Measurements from ENCODE around the gene GPC5.

The GPC5 gene

GRCh38 chr13:91902291-91902690 is 503.9 kb downstream of the GPC5 start:
- DNase-seq (ENCODE audit: low read depth), result no peak
- TF ChIP-seq CTCF (conservative IDR thresholded peaks at IDR 0.05; ENCODE audit: control insufficient read depth, insufficient read depth, low read depth, low read length), result no peak

GRCh38 chr13:91904005-91904404 is 505.6 kb downstream of the GPC5 start:
- no peak for DNase-seq (ENCODE audit: low read depth)
- no peak for TF ChIP-seq CTCF (conservative IDR thresholded peaks at IDR 0.05; ENCODE audit: control insufficient read depth, insufficient read depth, low read depth, low read length)
- no peak overlapping the region for H3K4me3 ChIP-seq (ENCODE audit: control insufficient read depth, low read depth, low read length)

More at GRCh38 chr13:91902291-91902690, 503.9 kb downstream of the GPC5 start:
- no peak overlapping the region for H3K4me3 ChIP-seq (ENCODE audit: control insufficient read depth, low read depth, low read length)

- TF ChIP-seq CTCF (conservative IDR thresholded peaks at IDR 0.05; ENCODE audit: control insufficient read depth, insufficient read depth, low read depth, low read length), result no peak
- no peak for DNase-seq (ENCODE audit: low read depth)
- H3K4me3 ChIP-seq (ENCODE audit: control insufficient read depth, low read depth, low read length), result no peak overlapping the region
Observed at GRCh38 chr13:91904597-91904996, 506.2 kb downstream of the GPC5 start.

- no peak overlapping the region for H3K4me3 ChIP-seq (ENCODE audit: control insufficient read depth, low read depth, low read length)
- no peak for DNase-seq (ENCODE audit: low read depth)
- no peak for TF ChIP-seq CTCF (conservative IDR thresholded peaks at IDR 0.05; ENCODE audit: control insufficient read depth, insufficient read depth, low read depth, low read length)
Observed at GRCh38 chr13:91907398-91907797, 509.0 kb downstream of the GPC5 start.

GRCh38 chr13:91909617-91910016 is 511.2 kb downstream of the GPC5 start:
- no peak for DNase-seq (ENCODE audit: low read depth)
- no peak overlapping the region for H3K4me3 ChIP-seq (ENCODE audit: control insufficient read depth, low read depth, low read length)
- TF ChIP-seq CTCF (conservative IDR thresholded peaks at IDR 0.05; ENCODE audit: control insufficient read depth, insufficient read depth, low read depth, low read length), result no peak

GRCh38 chr13:91922969-91923592 is 524.7 kb downstream of the GPC5 start:
- no peak for DNase-seq (ENCODE audit: low read depth)
- H3K4me3 ChIP-seq (ENCODE audit: control insufficient read depth, low read depth, low read length), result no peak overlapping the region
- TF ChIP-seq CTCF (conservative IDR thresholded peaks at IDR 0.05; ENCODE audit: control insufficient read depth, insufficient read depth, low read depth, low read length), result no peak

- no peak for TF ChIP-seq CTCF (conservative IDR thresholded peaks at IDR 0.05; ENCODE audit: control insufficient read depth, insufficient read depth, low read depth, low read length)
Observed at GRCh38 chr13:91930687-91931086, 532.3 kb downstream of the GPC5 start.

More at GRCh38 chr13:91930687-91931086, 532.3 kb downstream of the GPC5 start:
- DNase-seq (ENCODE audit: low read depth), result no peak
- H3K4me3 ChIP-seq (ENCODE audit: control insufficient read depth, low read depth, low read length), result no peak overlapping the region
